GM18498 (cell line): Measurements from ENCODE around the gene NLRP13.
"Not testable (repeated sequence)": the region's sequence is repeated elsewhere in the genome, so short reads cannot be mapped to it uniquely, and the experiment has no call there.

Experiments
- ATAC-seq: cut with Tn5 transposase; IDR thresholded peaks from one replicate; pipeline ENCODE4 v1.9.1; 2021; ENCODE audit warnings: mild to moderate bottlenecking, moderate library complexity; ENCODE audit not compliant: unreplicated experiment

NLRP13 gene

GRCh38 chr19:55931936-55932386, at the start of gene NLRP13:
NLRP13 (minus strand) TSS chr19:55932336; CDS start chr19:55932311, 25 bp downstream.
- no peak for ATAC-seq

DNA sequence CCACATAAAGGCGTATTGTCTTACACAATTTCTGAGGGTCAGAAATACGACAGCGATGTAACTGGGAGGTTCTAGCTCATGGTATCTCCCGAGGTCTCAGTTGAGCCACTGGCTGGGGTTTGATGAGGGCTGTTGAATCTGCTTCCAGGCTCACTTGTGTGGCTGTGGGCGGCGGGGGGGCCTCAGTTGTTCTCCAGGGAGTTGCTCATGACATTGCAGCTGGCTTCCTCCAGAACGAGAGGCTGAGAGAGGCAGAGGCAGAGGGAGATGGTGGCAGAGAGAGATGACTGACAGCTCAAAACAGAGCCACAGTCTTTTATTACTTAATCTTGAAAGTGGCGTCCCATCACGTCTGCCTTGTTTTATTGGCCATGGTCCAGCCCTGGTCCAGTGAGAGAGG, 48.3 kb upstream of the NLRP13 start:
- no peak for ATAC-seq

DNA sequence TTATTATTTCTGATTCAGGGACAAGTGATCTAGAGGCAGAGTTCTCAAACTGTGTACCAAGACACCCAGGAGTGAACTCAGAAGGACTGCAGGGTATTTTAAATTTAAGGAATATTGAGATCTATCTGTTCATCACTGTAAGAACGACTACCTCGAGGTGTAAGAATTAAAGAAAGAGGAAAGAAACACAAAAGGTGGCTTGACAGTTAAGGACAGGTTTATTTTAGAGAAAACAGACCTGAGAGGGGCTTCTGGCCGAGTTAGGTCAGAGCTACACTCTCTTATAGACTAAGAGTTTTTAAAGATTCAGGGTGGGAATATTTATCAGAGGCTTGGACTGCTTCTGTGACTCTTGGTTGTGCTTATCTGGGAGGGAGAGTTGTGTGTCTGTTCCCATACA, 41.8 kb upstream of the NLRP13 start:
- no peak for ATAC-seq

DNA sequence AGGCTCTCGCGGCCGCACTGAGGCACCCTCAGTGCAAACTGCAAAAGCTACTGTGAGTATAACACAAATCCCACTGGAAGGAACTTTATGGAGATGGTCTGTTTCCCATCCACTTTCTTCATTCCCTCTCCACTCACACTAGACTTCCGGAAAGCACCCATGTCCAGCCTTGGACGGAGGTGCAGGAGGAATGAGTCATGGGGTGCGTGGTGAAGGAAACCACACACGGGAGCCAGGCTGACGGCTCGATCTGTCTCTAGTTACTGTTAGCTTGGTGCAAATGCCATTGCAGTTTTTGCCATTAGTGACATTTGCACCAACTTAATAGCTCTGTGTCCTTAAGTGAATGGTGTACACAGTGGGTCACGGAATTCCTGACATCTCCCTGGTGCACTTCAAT, 30.1 kb upstream of the NLRP13 start:
- no peak for ATAC-seq

DNA sequence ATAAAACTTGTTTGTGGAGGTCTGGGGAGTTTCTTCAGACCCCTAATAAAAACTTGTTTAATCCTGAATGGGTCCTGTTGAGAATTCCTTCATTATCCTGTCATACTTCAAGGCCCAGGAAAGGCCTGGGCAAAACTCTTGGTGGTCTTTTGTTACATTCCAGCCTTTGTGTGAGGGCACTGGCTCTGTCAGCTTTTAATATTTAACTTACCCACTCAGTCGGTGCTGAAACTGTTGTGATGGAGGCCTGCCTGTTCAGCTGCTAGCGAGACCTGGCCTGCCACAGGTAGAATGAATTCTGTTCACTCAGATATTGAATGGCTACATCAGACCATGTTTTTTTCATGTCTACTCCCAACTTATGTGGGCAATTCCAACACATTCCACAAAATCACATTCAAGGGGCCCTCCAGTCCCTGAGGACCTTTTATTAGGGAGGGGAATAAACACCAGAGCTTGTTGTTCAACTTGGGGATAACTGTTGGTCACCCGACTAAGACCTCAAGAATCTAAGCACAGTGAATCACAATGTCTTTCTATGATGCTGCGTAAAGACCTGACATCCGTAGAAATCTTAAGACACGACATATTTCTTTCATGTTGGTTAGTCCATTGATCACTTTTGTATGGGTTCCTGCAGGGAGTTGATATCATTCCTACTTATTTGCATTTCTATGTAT, 28.0 kb upstream of the NLRP13 start:
- no peak for ATAC-seq

- no peak for ATAC-seq
These were observed 26.2 kb upstream of the NLRP13 start for GRCh38 chr19:55958356-55958755.

GRCh38 chr19:55956431-55956830, 24.3 kb upstream of the NLRP13 start:
- no peak for ATAC-seq

DNA sequence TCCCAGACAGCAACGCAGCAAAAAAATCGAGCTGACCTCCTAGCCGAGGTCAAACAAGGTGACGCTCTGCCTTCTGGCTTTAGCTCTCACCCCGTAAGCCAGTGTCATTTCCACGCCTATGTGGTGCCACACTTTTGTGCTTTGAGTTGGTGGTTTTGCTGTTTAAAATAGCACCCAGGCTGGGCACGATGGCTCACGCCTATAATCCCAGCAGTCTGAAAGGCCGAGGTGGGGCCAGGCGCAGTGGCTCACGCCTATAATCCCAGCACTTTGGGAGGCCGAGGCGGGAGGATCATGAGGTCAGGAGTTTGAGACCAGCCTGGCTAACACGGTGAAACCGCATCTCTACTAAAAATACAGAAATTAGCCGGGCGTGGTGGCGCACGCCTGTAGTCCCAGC, 18.4 kb upstream of the NLRP13 start:
- ATAC-seq: not testable (repeated sequence)

DNA sequence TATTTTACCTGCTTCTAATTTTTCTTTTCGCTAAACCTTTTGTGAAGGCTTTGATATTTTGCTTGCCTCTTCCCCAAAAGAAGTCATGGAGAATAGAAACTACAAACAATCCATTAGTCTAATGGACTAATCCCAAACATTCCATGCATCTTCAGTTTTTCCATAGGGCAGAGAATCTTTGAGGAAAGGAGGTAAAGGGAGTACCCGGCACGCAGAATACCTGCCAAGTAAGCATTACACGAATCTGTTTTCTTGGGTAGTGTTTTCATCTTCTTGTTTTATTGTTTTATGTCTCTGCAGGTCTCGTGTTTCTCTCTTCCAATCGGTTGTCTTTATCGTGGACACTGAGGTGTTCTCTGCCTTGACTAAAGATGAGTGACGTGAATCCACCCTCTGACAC, 15.4 kb upstream of the NLRP13 start, which contains the start of gene NLRP8:
TSS of gene NLRP8 (plus strand) at position 301 of the 400 bp plus-strand sequence.
- ATAC-seq: no peak

GRCh38 chr19:55940306-55940705, 8.2 kb upstream of the NLRP13 start:
- no peak for ATAC-seq

- no peak for ATAC-seq
These were observed 7.1 kb upstream of the NLRP13 start for GRCh38 chr19:55939206-55939605.

GRCh38 chr19:55935206-55935605, 3.1 kb upstream of the NLRP13 start:
- no peak for ATAC-seq

- ATAC-seq: no peak
These were observed 1.1 kb downstream of the NLRP13 start for GRCh38 chr19:55930996-55931515.

DNA sequence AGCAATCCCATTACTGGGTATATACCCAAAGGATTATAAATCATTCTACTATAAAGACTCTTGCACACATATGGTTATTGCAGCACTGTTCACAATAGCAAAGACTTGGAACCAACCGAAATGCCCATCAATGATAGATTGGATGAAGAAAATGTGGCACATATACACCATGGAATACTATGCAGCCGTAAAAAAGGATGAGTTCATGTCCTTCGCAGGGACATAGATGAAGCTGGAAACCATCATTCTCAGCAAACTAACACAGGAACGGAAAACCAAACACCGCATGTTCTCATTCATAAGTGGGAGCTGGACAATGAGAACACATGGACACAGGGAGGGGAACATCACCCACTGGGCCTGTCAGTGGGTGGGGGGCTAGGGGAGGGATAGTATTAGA, 2.9 kb downstream of the NLRP13 start:
- not testable (repeated sequence) for ATAC-seq

DNA sequence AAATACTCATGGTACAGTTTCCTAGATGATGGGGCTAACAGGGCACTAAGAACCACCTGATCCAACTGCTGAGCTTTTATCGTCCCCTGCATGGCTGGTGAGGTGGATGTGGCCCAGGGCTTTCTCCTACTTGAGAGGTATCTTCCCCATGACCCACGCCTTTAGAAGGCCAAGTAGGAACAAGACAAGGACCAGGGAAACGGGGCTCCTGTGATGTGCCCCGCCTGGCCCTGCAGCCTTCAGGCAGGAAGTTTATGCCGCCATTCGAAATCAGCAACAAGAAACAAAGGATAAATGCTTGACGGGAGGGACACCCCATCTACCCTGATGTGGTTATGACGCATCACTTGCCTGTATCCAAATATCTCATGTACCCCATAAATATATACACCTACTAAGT, 4.1 kb downstream of the NLRP13 start:
- no peak for ATAC-seq

DNA sequence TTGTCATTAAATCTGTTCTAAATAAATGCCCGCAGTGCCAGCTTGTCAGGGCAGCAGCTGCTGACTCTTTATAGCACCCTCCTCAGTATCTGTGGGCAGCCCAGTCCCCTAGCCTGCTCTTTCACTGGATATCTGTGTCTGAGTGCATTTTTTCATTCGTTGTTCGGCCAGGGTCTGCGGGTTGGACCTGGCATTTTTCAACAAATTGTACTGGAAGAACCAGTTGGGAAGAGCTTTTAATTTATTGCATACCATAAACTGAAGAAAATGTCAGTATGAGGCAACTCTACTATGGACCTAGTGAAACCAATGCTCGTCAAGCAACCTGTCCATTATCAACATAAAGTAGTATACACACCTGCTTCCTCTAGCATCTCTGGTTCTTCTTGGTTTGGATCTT, 8.6 kb downstream of the NLRP13 start:
- no peak for ATAC-seq

DNA sequence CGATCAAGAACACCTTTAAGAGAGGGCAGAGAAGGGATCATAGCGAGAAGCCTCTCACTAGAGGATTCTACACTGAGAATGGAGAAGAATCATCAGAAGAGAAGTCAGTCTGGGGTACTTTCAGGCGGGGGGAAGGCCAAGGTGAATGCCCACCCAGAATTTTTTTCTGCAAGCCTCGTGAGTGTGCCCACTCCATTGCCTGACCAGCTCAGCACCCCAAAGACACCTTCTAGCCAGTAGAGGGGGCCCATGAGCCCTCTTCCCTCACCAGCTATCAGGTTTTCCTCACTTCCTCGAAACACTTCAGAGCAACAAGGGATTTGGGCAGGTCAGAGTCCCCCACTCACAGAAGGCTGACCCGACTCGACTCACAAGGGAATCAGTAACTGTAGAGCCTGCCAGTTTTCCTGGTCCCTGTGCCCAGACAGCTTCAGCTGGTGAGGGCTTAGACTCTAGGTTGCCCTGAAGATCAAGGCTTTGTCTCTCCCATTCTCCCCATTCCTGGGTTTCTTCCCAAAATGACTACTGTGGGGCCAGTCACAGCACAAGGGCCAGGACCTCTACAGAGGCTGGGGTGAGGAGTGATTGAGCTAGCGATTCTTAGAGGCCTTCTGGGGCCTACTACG, 18.4 kb downstream of the NLRP13 start:
- ATAC-seq: no peak

GRCh38 chr19:55912916-55913315, 19.2 kb downstream of the NLRP13 start:
- ATAC-seq: no peak

- no peak for ATAC-seq
These were observed 22.3 kb downstream of the NLRP13 start for GRCh38 chr19:55909801-55910200.

DNA sequence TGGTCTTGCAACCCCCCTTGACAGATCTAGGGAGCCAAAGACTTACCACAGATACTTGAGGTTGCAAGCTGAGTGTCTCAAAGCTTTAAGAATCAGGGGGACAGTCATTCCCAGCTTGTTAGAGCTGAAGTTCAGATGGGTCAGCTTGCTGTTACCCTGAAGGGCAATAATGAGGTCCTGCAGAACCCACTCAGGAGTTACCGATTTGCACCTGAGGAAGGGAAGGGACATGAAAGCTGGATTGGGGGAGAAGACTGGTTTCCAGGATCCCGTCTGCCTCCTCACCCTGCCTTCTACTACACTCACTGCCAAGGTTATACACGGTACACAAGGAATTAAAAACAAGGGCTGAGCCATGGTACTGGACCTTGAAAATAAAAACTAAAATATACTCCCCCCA, 24.4 kb downstream of the NLRP13 start:
- no peak for ATAC-seq

- ATAC-seq: no peak
These were observed 24.9 kb downstream of the NLRP13 start for GRCh38 chr19:55907286-55907685.

- ATAC-seq: no peak
These were observed 29.9 kb downstream of the NLRP13 start for GRCh38 chr19:55902080-55902751.
